ENCODE results near the gene TRIO.

DNA sequence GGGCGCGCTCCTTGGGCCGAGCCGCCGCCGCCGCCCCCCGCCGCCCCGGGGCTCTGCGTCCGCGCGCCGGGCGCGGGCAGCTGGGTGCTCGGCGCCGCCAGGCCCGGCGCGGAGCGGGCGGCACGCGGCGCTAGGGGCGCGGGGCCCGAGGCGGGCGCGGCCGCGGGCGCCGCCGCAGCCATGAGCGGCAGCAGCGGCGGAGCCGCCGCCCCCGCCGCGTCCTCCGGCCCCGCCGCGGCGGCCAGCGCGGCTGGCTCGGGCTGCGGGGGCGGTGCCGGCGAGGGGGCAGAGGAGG lies 351 bp downstream of the TRIO start:
- TF ChIP-seq, protein P1, sequence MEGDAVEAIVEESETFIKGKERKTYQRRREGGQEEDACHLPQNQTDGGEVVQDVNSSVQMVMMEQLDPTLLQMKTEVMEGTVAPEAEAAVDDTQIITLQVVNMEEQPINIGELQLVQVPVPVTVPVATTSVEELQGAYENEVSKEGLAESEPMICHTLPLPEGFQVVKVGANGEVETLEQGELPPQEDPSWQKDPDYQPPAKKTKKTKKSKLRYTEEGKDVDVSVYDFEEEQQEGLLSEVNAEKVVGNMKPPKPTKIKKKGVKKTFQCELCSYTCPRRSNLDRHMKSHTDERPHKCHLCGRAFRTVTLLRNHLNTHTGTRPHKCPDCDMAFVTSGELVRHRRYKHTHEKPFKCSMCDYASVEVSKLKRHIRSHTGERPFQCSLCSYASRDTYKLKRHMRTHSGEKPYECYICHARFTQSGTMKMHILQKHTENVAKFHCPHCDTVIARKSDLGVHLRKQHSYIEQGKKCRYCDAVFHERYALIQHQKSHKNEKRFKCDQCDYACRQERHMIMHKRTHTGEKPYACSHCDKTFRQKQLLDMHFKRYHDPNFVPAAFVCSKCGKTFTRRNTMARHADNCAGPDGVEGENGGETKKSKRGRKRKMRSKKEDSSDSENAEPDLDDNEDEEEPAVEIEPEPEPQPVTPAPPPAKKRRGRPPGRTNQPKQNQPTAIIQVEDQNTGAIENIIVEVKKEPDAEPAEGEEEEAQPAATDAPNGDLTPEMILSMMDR (IDR thresholded peaks at IDR 0.05; ENCODE audit: extremely low read depth in 1 of 2, insufficient read depth in 1 of 2, low read depth in 1 of 2, low read length in 2 of 2): no peak
- no peak for TF ChIP-seq POLR2AphosphoS5 (IDR thresholded peaks at IDR 0.05; ENCODE audit: insufficient read depth, low read depth, low read length)
